IMR-90 (cell line): ENCODE data around the gene CDR2. TPM values are rescaled to one million over a fixed set of nuclear protein-coding genes. Genes with fewer than 3 reads are reported as not detected.

ENCODE experiments used
- ATAC-seq: fragments of 200-7000 bp; cut with Tn5 transposase; 2 replicates; pipeline ENCODE4 v1.9.1; 2020; ENCODE audit warnings: low read depth, mild to moderate bottlenecking, moderate library complexity
- BruUV-seq: library from RNA; stranded (reverse); fragments of 400-500 nt; replicated peaks from 2 replicates; lab custom pipeline; 2021; lab: Mats Ljungman, UMichigan
- CTCF ChIA-PET: fragments of 300-600 bp; formaldehyde crosslinking; extraction: SDS; loops from one replicate; lab custom pipeline; 2021; ENCODE audit warnings: antibody characterized with exemption; lab: Yijun Ruan, JAX
- POLR2A ChIA-PET: fragments of 300-600 bp; sonication (Branson Sonifier 250); formaldehyde crosslinking; loops from one replicate; lab custom pipeline; 2022; ENCODE audit warnings: antibody characterized with exemption; ENCODE audit not compliant: unreplicated experiment; lab: Charles Lee
- DNase-seq: peaks from one replicate; pipeline ENCODE4 v3.0.0; 2013
- H2AFZ ChIP-seq: replicated peaks from 2 replicates; pipeline ENCODE3; 2013; ENCODE audit warnings: low read length, mild to moderate bottlenecking; ENCODE audit not compliant: poor library complexity
- H2AK5ac ChIP-seq: 2 replicates; pipeline ENCODE4 v1.6.1; 2013; ENCODE audit warnings: low read depth, low read length, inconsistent platforms
- H2AK9ac ChIP-seq: replicated peaks from 2 replicates; pipeline ENCODE3; 2013; ENCODE audit warnings: mild to moderate bottlenecking, low read depth, low read length, moderate library complexity; ENCODE audit not compliant: poor library complexity
- H2BK120ac ChIP-seq: 2 replicates; pipeline ENCODE4 v1.6.1; 2013; ENCODE audit warnings: low read depth, low read length, inconsistent platforms
- H2BK15ac ChIP-seq: 3 replicates; pipeline ENCODE4 v1.6.1; 2013; ENCODE audit warnings: low read depth, low read length, inconsistent platforms
- H2BK20ac ChIP-seq: 2 replicates; pipeline ENCODE4 v1.6.1; 2013; ENCODE audit warnings: low read depth, mild to moderate bottlenecking, inconsistent platforms, low read length, moderate library complexity
- H2BK5ac ChIP-seq: 2 replicates; pipeline ENCODE4 v1.6.1; 2013; ENCODE audit warnings: mild to moderate bottlenecking, low read depth, low read length, inconsistent platforms; ENCODE audit not compliant: poor library complexity, severe bottlenecking
- H3K14ac ChIP-seq: replicated peaks from 2 replicates; pipeline ENCODE4 v1.6.1; 2013; ENCODE audit warnings: low read depth, low read length, inconsistent platforms
- H3K18ac ChIP-seq: 2 replicates; pipeline ENCODE4 v1.6.1; 2013; ENCODE audit warnings: low read depth, low read length, control low read depth
- H3K23ac ChIP-seq: 2 replicates; pipeline ENCODE4 v1.6.1; 2013; ENCODE audit warnings: low read depth, low read length, inconsistent platforms
- H3K27ac ChIP-seq: 2 replicates; pipeline ENCODE4 v1.5.1; 2013; ENCODE audit warnings: mild to moderate bottlenecking, control low read depth, low read length; ENCODE audit not compliant: insufficient read depth
- H3K27me3 ChIP-seq: 2 replicates; pipeline ENCODE4 v1.6.1; 2013; ENCODE audit warnings: low read length; ENCODE audit not compliant: control insufficient read depth, insufficient read depth
- H3K36me3 ChIP-seq: 2 replicates; pipeline ENCODE4 v1.6.1; 2013; ENCODE audit warnings: low read length, mixed read lengths; ENCODE audit not compliant: control insufficient read depth, insufficient read depth
- H3K4ac ChIP-seq: 2 replicates; pipeline ENCODE4 v1.6.1; 2013; ENCODE audit warnings: low read depth, low read length, inconsistent platforms
- H3K4me1 ChIP-seq: 2 replicates; pipeline ENCODE4 v1.6.1; 2013; ENCODE audit warnings: low read length, mixed read lengths; ENCODE audit not compliant: control insufficient read depth, insufficient read depth
- H3K4me2 ChIP-seq: 2 replicates; pipeline ENCODE4 v1.6.1; 2013; ENCODE audit warnings: low read depth, mild to moderate bottlenecking, control low read depth, low read length, moderate library complexity
- H3K4me3 ChIP-seq: 2 replicates; pipeline ENCODE4 v1.5.1; 2013; ENCODE audit warnings: low read depth, mild to moderate bottlenecking, control low read depth, low read length, moderate library complexity; ENCODE audit not compliant: insufficient read depth
- H3K56ac ChIP-seq: 2 replicates; pipeline ENCODE4 v1.6.1; 2013; ENCODE audit warnings: low read length, inconsistent platforms; ENCODE audit not compliant: insufficient read depth; ENCODE audit errors: extremely low read depth
- H3K79me1 ChIP-seq, 2 experiments: 2 replicates each; pipeline ENCODE4 v1.6.1; 2013; ENCODE audit warnings: low read length in 2 of 2, inconsistent platforms in 1 of 2, low read depth in 1 of 2
- H3K9ac ChIP-seq: 2 replicates; pipeline ENCODE4 v1.6.1; 2013; ENCODE audit warnings: low read depth, low read length, control low read depth
- H3K9me1 ChIP-seq: 2 replicates; pipeline ENCODE4 v1.6.1; 2013; ENCODE audit warnings: low read length, inconsistent platforms; ENCODE audit not compliant: insufficient read depth
- H3K9me3 ChIP-seq: 2 replicates; pipeline ENCODE4 v1.6.1; 2013; ENCODE audit warnings: low read length; ENCODE audit not compliant: control insufficient read depth, insufficient read depth
- H4K20me1 ChIP-seq: 2 replicates; pipeline ENCODE4 v1.6.1; 2013; ENCODE audit warnings: low read length, inconsistent platforms; ENCODE audit not compliant: insufficient read depth
- H4K5ac ChIP-seq: 2 replicates; pipeline ENCODE4 v1.6.1; 2013; ENCODE audit warnings: mild to moderate bottlenecking, low read depth, low read length, control low read depth
- H4K8ac ChIP-seq, 2 experiments: 2 replicates each; pipeline ENCODE4 v1.6.1; 2013; ENCODE audit warnings: low read depth in 2 of 2, low read length in 2 of 2, control low read depth in 1 of 2, inconsistent platforms in 1 of 2
- H4K91ac ChIP-seq: 2 replicates; pipeline ENCODE4 v1.6.1; 2013; ENCODE audit warnings: low read depth, low read length, inconsistent platforms; ENCODE audit not compliant: insufficient read depth
- BHLHE40 ChIP-seq: fragments of 150-350 bp; IDR thresholded peaks from 2 replicates; pipeline ENCODE4 v1.6.1; 2016; ENCODE audit warnings: mild to moderate bottlenecking, low read depth, low read length
- CEBPB ChIP-seq: IDR thresholded peaks from 2 replicates; pipeline ENCODE4 v1.6.1; 2012; ENCODE audit warnings: low read depth, low read length, improper control_type of control experiment
- ELK1 ChIP-seq: fragments of 150-350 bp; IDR thresholded peaks from 2 replicates; pipeline ENCODE4 v1.6.1; 2016; ENCODE audit warnings: low read depth, mild to moderate bottlenecking, low read length, moderate library complexity, borderline replicate concordance
- SMC3 ChIP-seq: fragments of 150-350 bp; IDR thresholded peaks from 2 replicates; pipeline ENCODE4 v1.6.1; 2016; ENCODE audit warnings: low read depth, mild to moderate bottlenecking, antibody characterized with exemption, low read length, moderate library complexity
- dilution Hi-C: fragments of 300-500 bp; cut with HindIII; formaldehyde crosslinking; loops from one replicate; pipeline ENCODE4 v1.14.3; 2018; ENCODE audit warnings: low sequenced_read_pairs; ENCODE audit not compliant: unreplicated experiment
- in situ Hi-C: fragments of 300-500 bp; cut with MboI; formaldehyde crosslinking; loops from 3 replicates; pipeline ENCODE4 v1.14.3; 2019; ENCODE audit warnings: low sequenced_read_pairs, inconsistent platforms, mixed read lengths
- intact Hi-C: fragments of 100-400 bp; cut with micrococcal nuclease; formaldehyde crosslinking; loops from 2 replicates; pipeline ENCODE4 v1.10.0; 2022
- polyA plus RNA-seq, 3 experiments: library from polyadenylated mRNA; depleted of rRNA; stranded (reverse); fragments of >200 nt; gene quantifications; 2 replicates each; pipeline ENCODE4 v1.2.3, GENCODE V29; 2012; ENCODE audit warnings: low replicate concordance in 1 of 3
- total RNA-seq: library from RNA; depleted of rRNA; stranded (reverse); fragments of >200 nt; gene quantifications from 2 replicates; pipeline ENCODE4 v1.2.3, GENCODE V29; 2012

CDR2 gene
- total and polyA plus RNA-seq, 2 of the 4 experiments (the other 2 are of a cell fraction) = 37.7 to 48.4 TPM

- H3K18ac ChIP-seq = no peak overlapping the region
- H3K4ac ChIP-seq = no peak overlapping the region
- TF ChIP-seq CEBPB = peak; percentile 20; the same call in 1 of the 2 replicates
- no peak for TF ChIP-seq BHLHE40
- no peak for TF ChIP-seq ELK1
- no peak for TF ChIP-seq SMC3
- H3K79me1 ChIP-seq = peaks cover 23 to 75% of the 10 kb centered on the region in 2 experiments
- no peak overlapping the region; the same call in 1 of the 2 replicates for H3K23ac ChIP-seq
- no peak overlapping the region for H2BK20ac ChIP-seq
- dilution Hi-C loops (no loop called here), intact Hi-C loops (no loop called here), in situ Hi-C loops (no loop called here)
- CTCF ChIA-PET = no interaction called here
- H2AFZ ChIP-seq = no peak overlapping the region
- no peak overlapping the region for H3K56ac ChIP-seq
- H2BK15ac ChIP-seq = no peak overlapping the region
- ATAC-seq (no peak), DNase-seq (no peak)
- H3K9me1 ChIP-seq = peaks cover 17% of the 10 kb centered on the region
- no peak overlapping the region for H3K4me2 ChIP-seq
- H2AK5ac ChIP-seq = no peak overlapping the region
- H4K91ac ChIP-seq = no peak overlapping the region
- peak overlapping the region; percentile 35 for H2BK5ac ChIP-seq
- no TSS peak for BruUV-seq
- H3K14ac ChIP-seq = no peak overlapping the region
- H3K36me3 ChIP-seq = peaks cover 32% of the 10 kb centered on the region
- H4K8ac ChIP-seq = no peak overlapping the region
- POLR2A ChIA-PET = no interaction called here
- no peak overlapping the region for H3K9ac ChIP-seq
- peak overlapping the region; percentile 58; the same call in 1 of the 2 replicates for H3K27ac ChIP-seq
- H3K4me1 ChIP-seq = peaks cover 15% of the 10 kb centered on the region
- H3K27me3 ChIP-seq = no peaks in the 10 kb centered on the region
- no peak overlapping the region for H2BK120ac ChIP-seq
- H4K5ac ChIP-seq = no peak overlapping the region
- no peaks in the 10 kb centered on the region for H3K9me3 ChIP-seq
- H2AK9ac ChIP-seq = no peak overlapping the region
- H3K4me3 ChIP-seq = no peak overlapping the region
- peaks cover 73% of the 10 kb centered on the region for H4K20me1 ChIP-seq
Measured at GRCh38 chr16:22355487-22355908, 18.9 kb downstream of the CDR2 start.
